GM23338 (cell line): ENCODE measurements around the gene PRR12. TPM values are rescaled to one million over a fixed set of nuclear protein-coding genes. Genes with fewer than 3 reads are reported as not detected.

Experiments used
- ATAC-seq: fragments of 200-7000 bp; cut with Tn5 transposase; 3 replicates; pipeline ENCODE4 v1.9.1; 2020
- DNase-seq: peaks from one replicate; pipeline ENCODE4 v3.0.0-alpha.2; 2015; ENCODE audit warnings: low spot score
- H2AFZ ChIP-seq: fragments of 200-600 bp; sonication (generic); 2 replicates; pipeline ENCODE4 v1.8.0; 2016; ENCODE audit warnings: antibody characterized with exemption, mild to moderate bottlenecking, moderate library complexity
- H3F3A ChIP-seq: fragments of 200-600 bp; sonication (generic); replicated peaks from 2 replicates; pipeline ENCODE4 v1.8.0; 2017; ENCODE audit warnings: antibody characterized with exemption, mixed run types, low read depth
- H3K27ac ChIP-seq: fragments of 200-600 bp; sonication (generic); 2 replicates; pipeline ENCODE4 v1.6.1; 2016; ENCODE audit warnings: low read depth
- H3K27me3 ChIP-seq: fragments of 200-600 bp; sonication (generic); 2 replicates; pipeline ENCODE4 v1.8.0; 2016; ENCODE audit warnings: mild to moderate bottlenecking, mixed run types, moderate library complexity; ENCODE audit not compliant: insufficient read depth
- H3K36me3 ChIP-seq: fragments of 200-600 bp; sonication (generic); 2 replicates; pipeline ENCODE4 v1.8.0; 2016; ENCODE audit warnings: mild to moderate bottlenecking; ENCODE audit not compliant: insufficient read depth
- H3K4me1 ChIP-seq: fragments of 200-600 bp; sonication (generic); 2 replicates; pipeline ENCODE4 v1.8.0; 2016; ENCODE audit warnings: mild to moderate bottlenecking, moderate library complexity; ENCODE audit not compliant: insufficient read depth
- H3K4me2 ChIP-seq: fragments of 200-600 bp; sonication (generic); 2 replicates; pipeline ENCODE4 v1.7.1; 2017; ENCODE audit warnings: mixed run types
- H3K4me3 ChIP-seq: fragments of 200-600 bp; sonication (generic); 2 replicates; pipeline ENCODE4 v1.6.1; 2016; ENCODE audit warnings: mixed run types
- H3K79me2 ChIP-seq: fragments of 200-600 bp; sonication (generic); replicated peaks from 2 replicates; pipeline ENCODE4 v1.8.0; 2017; ENCODE audit warnings: mild to moderate bottlenecking; ENCODE audit not compliant: insufficient read depth
- H3K9me2 ChIP-seq: fragments of 200-600 bp; sonication (generic); 2 replicates; pipeline ENCODE4 v1.8.0; 2017; ENCODE audit not compliant: insufficient read depth
- H4K20me1 ChIP-seq: fragments of 200-600 bp; sonication (generic); replicated peaks from 2 replicates; pipeline ENCODE4 v1.8.0; 2017; ENCODE audit warnings: mild to moderate bottlenecking; ENCODE audit not compliant: insufficient read depth
- H3K27ac Mint-ChIP-seq: 2 replicates; pipeline ENCODE4 v1.8.0; 2020; ENCODE audit warnings: inconsistent platforms, mild to moderate bottlenecking, moderate library complexity, mixed read lengths
- H3K27me3 Mint-ChIP-seq: 3 replicates; pipeline ENCODE4 v1.8.0; 2022; ENCODE audit warnings: low read depth, mild to moderate bottlenecking, moderate library complexity, mixed read lengths, inconsistent platforms; ENCODE audit not compliant: insufficient read depth, poor library complexity
- H3K36me3 Mint-ChIP-seq: 3 replicates; pipeline ENCODE4 v1.8.0; 2021; ENCODE audit warnings: low read depth, mild to moderate bottlenecking, inconsistent platforms, moderate library complexity, mixed read lengths
- H3K4me1 Mint-ChIP-seq: 3 replicates; pipeline ENCODE4 v1.8.0; 2020; ENCODE audit warnings: mild to moderate bottlenecking, inconsistent platforms, mixed read lengths
- H3K4me3 Mint-ChIP-seq: 3 replicates; pipeline ENCODE4 v1.8.0; 2021; ENCODE audit warnings: moderate library complexity, mild to moderate bottlenecking, inconsistent platforms, mixed read lengths
- H3K9me3 Mint-ChIP-seq: 3 replicates; pipeline ENCODE4 v1.8.0; 2020; ENCODE audit warnings: moderate library complexity, mild to moderate bottlenecking, inconsistent platforms, mixed read lengths
- JUNB ChIP-seq: IDR thresholded peaks from one replicate; pipeline ENCODE4 v1.6.1; 2016; ENCODE audit warnings: antibody characterized with exemption; ENCODE audit not compliant: unreplicated experiment
- NANOG ChIP-seq: IDR thresholded peaks from 2 replicates; pipeline ENCODE4 v1.6.1; 2016; ENCODE audit warnings: antibody characterized with exemption, borderline replicate concordance
- POLR2AphosphoS5 ChIP-seq: IDR thresholded peaks from 2 replicates; pipeline ENCODE4 v1.6.1; 2016; ENCODE audit warnings: antibody characterized with exemption, low read depth
- REST ChIP-seq: IDR thresholded peaks from one replicate; pipeline ENCODE4 v1.6.1; 2018; ENCODE audit warnings: antibody characterized with exemption; ENCODE audit not compliant: unreplicated experiment
- ZNF114 ChIP-seq: fragments of 250-450 bp; sonication (Bioruptor Pico); IDR thresholded peaks from 2 replicates; pipeline ENCODE4 v1.5.0; 2020; ENCODE audit warnings: mild to moderate bottlenecking, moderate library complexity
- polyA plus RNA-seq: library from polyadenylated mRNA; unstranded; fragments of >200 nt; fragmentation: Nextera tagmentation; extraction: Ambion mirVana; gene quantifications from 2 replicates; pipeline ENCODE4 v1.2.1, GENCODE V29; 2016
- total RNA-seq: library from RNA; depleted of rRNA; stranded (reverse); fragments of >200 nt; shearing (Covaris generic); gene quantifications from 2 replicates; pipeline ENCODE4 v1.2.3, GENCODE V29; 2014
- TF ChIP-seq, protein P1 (sequence below), 2 experiments: fragments of 200-600 bp in 1 of 2; sonication (generic) in 1 of 2; conservative IDR thresholded peaks; 2 replicates each; pipeline versions ENCODE4 v1.5.1 to v1.6.1; 2016 to 2017; ENCODE audit warnings: antibody characterized with exemption in 2 of 2, low read depth in 2 of 2, mild to moderate bottlenecking in 2 of 2, moderate library complexity in 1 of 2

Gene PRR12
- total and polyA plus RNA-seq, 2 experiments from 2014 or later, result 8.6 to 41.6 TPM

DNA sequence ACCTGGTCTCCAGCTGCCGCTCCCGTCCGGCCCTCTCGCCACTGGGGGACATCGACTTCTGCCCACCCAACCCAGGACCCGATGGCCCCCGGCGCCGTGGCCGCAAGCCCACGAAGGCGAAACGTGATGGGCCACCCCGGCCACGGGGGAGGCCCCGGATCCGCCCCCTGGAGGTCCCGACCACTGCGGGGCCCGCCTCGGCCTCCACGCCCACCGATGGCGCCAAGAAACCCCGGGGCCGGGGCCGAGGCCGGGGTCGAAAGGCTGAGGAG, 6.7 kb downstream of the PRR12 start (continued):
- TF ChIP-seq JUNB, result no peak

- DNase-seq (no peak), ATAC-seq (no peak)
- H4K20me1 ChIP-seq, result peaks cover 22% of the 10 kb centered on the region
- peaks cover 32% of the 10 kb centered on the region for H3F3A ChIP-seq
- H3K36me3 ChIP-seq, result peaks cover 29% of the 10 kb centered on the region
- peaks cover 78% of the 10 kb centered on the region for H3K79me2 ChIP-seq
- H3K27ac ChIP-seq, result no peak overlapping the region
- Mint-ChIP-seq H3K27ac (no peak overlapping the region), H3K36me3 (peaks cover 64% of the 10 kb centered on the region), H3K4me3 (no peak overlapping the region), H3K9me3 (no peaks in the 10 kb centered on the region), H3K27me3 (peaks cover 17% of the 10 kb centered on the region), H3K4me1 (no peaks in the 10 kb centered on the region)
- no peaks in the 10 kb centered on the region for H3K9me2 ChIP-seq
- no peaks in the 10 kb centered on the region for H3K4me1 ChIP-seq
- no peak overlapping the region for H3K4me3 ChIP-seq
- H3K27me3 ChIP-seq, result no peaks in the 10 kb centered on the region
- no peak for TF ChIP-seq POLR2AphosphoS5
- no peak overlapping the region for H2AFZ ChIP-seq
- H3K4me2 ChIP-seq, result no peak overlapping the region
Observed at GRCh38 chr19:49599378-49600295, 8.7 kb downstream of the PRR12 start.

DNA sequence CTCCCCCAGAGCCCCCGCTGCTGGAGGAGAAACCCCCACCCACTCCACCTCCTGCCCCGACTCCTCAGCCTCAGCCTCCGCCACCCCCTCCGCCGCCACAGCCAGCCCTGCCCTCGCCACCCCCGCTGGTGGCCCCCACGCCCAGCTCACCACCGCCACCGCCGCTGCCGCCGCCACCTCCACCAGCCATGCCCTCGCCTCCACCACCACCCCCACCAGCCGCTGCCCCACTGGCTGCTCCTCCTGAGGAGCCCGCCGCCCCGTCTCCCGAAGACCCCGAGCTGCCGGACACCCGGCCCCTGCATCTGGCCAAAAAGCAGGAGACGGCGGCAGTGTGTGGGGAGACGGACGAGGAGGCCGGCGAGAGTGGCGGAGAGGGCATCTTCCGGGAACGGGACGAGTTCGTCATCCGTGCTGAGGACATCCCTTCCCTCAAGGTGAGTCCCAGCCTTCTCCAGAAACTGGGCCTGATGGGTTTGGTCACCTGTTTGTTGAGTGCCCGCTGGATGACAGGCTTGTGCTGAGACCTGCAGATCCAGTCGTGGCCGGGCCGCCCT, 10.6 kb downstream of the PRR12 start:
- Mint-ChIP-seq H3K4me3 (no peak overlapping the region), H3K36me3 (peaks cover 76% of the 10 kb centered on the region), H3K4me1 (no peaks in the 10 kb centered on the region), H3K27me3 (peaks cover 23% of the 10 kb centered on the region), H3K27ac (no peak overlapping the region), H3K9me3 (no peaks in the 10 kb centered on the region)
- no peak overlapping the region for H3K27ac ChIP-seq
- TF ChIP-seq NANOG (no peak), ZNF114 (CRISPR knock-in tag) (no peak), REST (no peak)
- TF ChIP-seq, protein P1, sequence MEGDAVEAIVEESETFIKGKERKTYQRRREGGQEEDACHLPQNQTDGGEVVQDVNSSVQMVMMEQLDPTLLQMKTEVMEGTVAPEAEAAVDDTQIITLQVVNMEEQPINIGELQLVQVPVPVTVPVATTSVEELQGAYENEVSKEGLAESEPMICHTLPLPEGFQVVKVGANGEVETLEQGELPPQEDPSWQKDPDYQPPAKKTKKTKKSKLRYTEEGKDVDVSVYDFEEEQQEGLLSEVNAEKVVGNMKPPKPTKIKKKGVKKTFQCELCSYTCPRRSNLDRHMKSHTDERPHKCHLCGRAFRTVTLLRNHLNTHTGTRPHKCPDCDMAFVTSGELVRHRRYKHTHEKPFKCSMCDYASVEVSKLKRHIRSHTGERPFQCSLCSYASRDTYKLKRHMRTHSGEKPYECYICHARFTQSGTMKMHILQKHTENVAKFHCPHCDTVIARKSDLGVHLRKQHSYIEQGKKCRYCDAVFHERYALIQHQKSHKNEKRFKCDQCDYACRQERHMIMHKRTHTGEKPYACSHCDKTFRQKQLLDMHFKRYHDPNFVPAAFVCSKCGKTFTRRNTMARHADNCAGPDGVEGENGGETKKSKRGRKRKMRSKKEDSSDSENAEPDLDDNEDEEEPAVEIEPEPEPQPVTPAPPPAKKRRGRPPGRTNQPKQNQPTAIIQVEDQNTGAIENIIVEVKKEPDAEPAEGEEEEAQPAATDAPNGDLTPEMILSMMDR (conservative IDR thresholded peaks at IDR 0.05; ENCODE audit: low read depth in 2 of 2), result no peak
- DNase-seq (no peak), ATAC-seq (no peak)
- H3F3A ChIP-seq, result peaks cover 33% of the 10 kb centered on the region
- H3K4me2 ChIP-seq, result no peak overlapping the region
- no peaks in the 10 kb centered on the region for H3K9me2 ChIP-seq
- peaks cover 33% of the 10 kb centered on the region for H3K36me3 ChIP-seq
- H3K79me2 ChIP-seq, result peaks cover 86% of the 10 kb centered on the region
- no peak overlapping the region for H3K4me3 ChIP-seq
- H4K20me1 ChIP-seq, result peaks cover 36% of the 10 kb centered on the region
- no peak overlapping the region for H2AFZ ChIP-seq
- H3K27me3 ChIP-seq, result no peaks in the 10 kb centered on the region
- H3K4me1 ChIP-seq, result no peaks in the 10 kb centered on the region
